GM10248 (cell line): ENCODE data around the gene IL36A.

ENCODE experiments used
- CTCF ChIA-PET: fragments of 300-600 bp; sonication (Branson Sonifier 250); formaldehyde crosslinking; extraction: SDS; loops from one replicate; lab custom pipeline; 2021; ENCODE audit warnings: antibody characterized with exemption; lab: Yijun Ruan, JAX
- POLR2A ChIA-PET: fragments of 350-650 bp; sonication (Branson Sonifier 250); formaldehyde crosslinking; extraction: SDS; loops from one replicate; lab custom pipeline; 2020; ENCODE audit warnings: antibody characterized with exemption; lab: Yijun Ruan, JAX
- DNase-seq: peaks from one replicate; pipeline ENCODE4 v3.0.0; 2012; ENCODE audit errors: extremely low spot score
- CTCF ChIP-seq: IDR thresholded peaks from 2 replicates; pipeline ENCODE4 v1.5.1; 2012; ENCODE audit warnings: mild to moderate bottlenecking, low read depth; ENCODE audit errors: extremely low read depth, missing control alignments, control extremely low read depth

Gene IL36A

GRCh38 chr2:113018509-113018908 is 13.2 kb downstream of the IL36A start:
- no peak for DNase-seq
- ChIA-PET CTCF (no interaction called here), POLR2A (no interaction called here)
- TF ChIP-seq CTCF: no peak

- CTCF ChIA-PET: no interaction called here
- no peak for DNase-seq
- TF ChIP-seq CTCF: no peak
- POLR2A ChIA-PET: no interaction called here
Measured at GRCh38 chr2:113021312-113021711, 16.1 kb downstream of the IL36A start.

GRCh38 chr2:113024764-113025163 is 19.5 kb downstream of the IL36A start:
- ChIA-PET POLR2A (no interaction called here), CTCF (interaction anchor here (1.1 kb wide), 1 partner anchor 8 kb away, joined by 3 read pairs; no protein-coding TSS in a partner anchor)
- TF ChIP-seq CTCF: no peak
- no peak for DNase-seq

- DNase-seq: no peak
- ChIA-PET CTCF (interaction anchor here (1.1 kb wide), 1 partner anchor 7 kb away, joined by 3 read pairs; no protein-coding TSS in a partner anchor), POLR2A (no interaction called here)
- no peak for TF ChIP-seq CTCF
Measured at GRCh38 chr2:113025737-113026136, 20.5 kb downstream of the IL36A start.

- no peak for DNase-seq
- no peak for TF ChIP-seq CTCF
- ChIA-PET POLR2A (no interaction called here), CTCF (no interaction called here)
Measured at GRCh38 chr2:113027691-113028090, 22.4 kb downstream of the IL36A start.

- no peak for TF ChIP-seq CTCF
- CTCF ChIA-PET: no interaction called here
- DNase-seq: no peak
- POLR2A ChIA-PET: no interaction called here
Measured at GRCh38 chr2:113028112-113028511, 22.9 kb downstream of the IL36A start.
